ENCODE data around the gene CLMP.

DNA sequence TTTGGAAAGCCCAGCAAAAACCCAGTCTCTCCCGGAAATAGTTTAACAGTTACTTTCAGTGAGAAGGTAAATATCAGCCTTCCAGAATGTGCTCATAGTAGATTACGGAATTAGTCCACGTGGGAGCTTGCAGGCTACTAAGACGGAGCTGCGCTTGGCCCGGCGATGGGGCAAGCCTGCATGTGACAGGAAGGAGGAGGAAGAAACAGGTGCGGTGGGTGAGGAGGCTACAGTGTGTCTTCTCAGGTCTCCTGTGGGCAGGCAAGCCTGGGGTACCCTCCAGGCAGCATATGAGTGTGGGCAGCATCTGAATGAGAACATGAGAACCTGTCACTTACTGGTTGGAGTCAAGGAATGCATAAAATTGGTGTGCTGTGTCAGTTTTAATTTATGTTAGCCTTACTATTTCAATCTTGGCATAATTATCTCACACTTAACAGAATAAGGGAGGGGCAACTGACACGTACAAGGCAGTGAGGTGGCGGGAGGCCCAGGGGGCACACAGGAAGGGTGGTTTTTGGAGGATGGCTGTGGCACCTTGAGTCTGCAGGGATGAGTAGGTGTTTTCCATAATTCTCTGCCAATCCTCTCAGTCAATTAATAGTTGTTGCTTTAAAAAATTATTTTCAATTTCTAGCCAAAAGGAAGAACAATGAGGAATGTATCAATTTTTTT lies 35.7 kb downstream of the CLMP start:
- TF ChIP-seq POLR2A (IDR thresholded peaks at IDR 0.05; ENCODE audit: low read depth, low read length) (no peak), POLR2AphosphoS5 (IDR thresholded peaks at IDR 0.05; ENCODE audit: low read depth, low read length) (no peak), TAF1 (IDR thresholded peaks at IDR 0.05; ENCODE audit: borderline replicate concordance, low read depth, low read length) (no peak)
